ENCODE data around the gene ARID1B. TPM values are rescaled to one million over a fixed set of nuclear protein-coding genes. Genes with fewer than 3 reads are reported as not detected.

ARID1B gene
- polyA plus RNA-seq, 1 donor from 2014 or later, result 21.9 TPM

GRCh38 chr6:156909212-156910010 is 132.2 kb downstream of the ARID1B start:
- no peaks in the 10 kb centered on the region for H3K9me3 Mint-ChIP-seq

DNA sequence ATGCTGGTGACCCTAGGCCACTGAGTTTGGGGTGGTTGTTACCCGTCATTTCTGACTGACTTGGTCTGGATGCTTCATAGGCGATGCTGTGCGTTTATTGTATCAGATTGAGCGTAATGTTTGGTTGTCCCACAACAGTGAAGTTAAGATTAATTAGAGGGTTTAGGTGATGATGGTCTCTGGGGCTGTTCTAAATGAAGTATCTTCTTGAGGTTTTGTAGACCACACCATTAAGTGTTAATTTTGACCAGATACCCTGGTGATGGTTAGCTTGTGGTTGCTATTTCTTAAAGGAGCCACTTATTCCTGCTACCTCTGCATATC is 132.8 kb downstream of the ARID1B start:
- Mint-ChIP-seq H3K27ac (peak overlapping the region; percentile 34 to 59 (median 57)), H3K4me3 (peak overlapping the region in 1 of 4 donors; percentile 4), H3K36me3 (peaks cover 13% of the 10 kb centered on the region), H3K4me1 (peaks cover 33 to 61% (median 51%) of the 10 kb centered on the region in 3 donors), H3K27me3 (no peaks in the 10 kb centered on the region), H3K9me3 (no peaks in the 10 kb centered on the region)

More at GRCh38 chr6:156909212-156910010, 132.2 kb downstream of the ARID1B start:
- no peaks in the 10 kb centered on the region for H3K27me3 Mint-ChIP-seq
- no peak overlapping the region for H3K4me3 Mint-ChIP-seq
- peaks cover 32 to 55% (median 48%) of the 10 kb centered on the region in 3 donors for H3K4me1 Mint-ChIP-seq
- H3K27ac Mint-ChIP-seq, result peak overlapping the region in 1 of 3 donors; percentile 34
- peaks cover 12% of the 10 kb centered on the region for H3K36me3 Mint-ChIP-seq

DNA sequence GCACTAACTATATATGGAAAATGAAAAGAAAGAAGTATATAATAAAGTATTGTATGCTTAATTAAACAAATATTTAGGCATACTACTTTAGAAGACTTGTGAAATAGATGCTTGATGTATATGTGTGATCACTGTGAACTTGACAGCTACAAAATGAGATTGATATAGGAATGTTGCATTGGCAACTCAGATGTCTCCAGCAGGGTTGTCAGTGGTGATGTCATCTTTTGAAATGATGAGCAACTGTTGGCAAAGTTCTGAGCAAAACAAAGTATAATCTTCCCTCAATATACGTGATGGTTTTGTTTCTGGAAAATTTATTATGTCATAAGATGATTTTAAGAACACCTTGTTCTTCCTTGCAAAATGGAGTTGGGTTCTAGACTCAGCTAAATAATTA is 133.8 kb downstream of the ARID1B start:
- H3K36me3 Mint-ChIP-seq, result peaks cover 11% of the 10 kb centered on the region
- no peak overlapping the region for H3K4me3 Mint-ChIP-seq
- no peaks in the 10 kb centered on the region for H3K9me3 Mint-ChIP-seq
- no peaks in the 10 kb centered on the region for H3K27me3 Mint-ChIP-seq
- H3K4me1 Mint-ChIP-seq, result peaks cover 32 to 58% (median 50%) of the 10 kb centered on the region in 3 donors
- H3K27ac Mint-ChIP-seq, result no peak overlapping the region

- Mint-ChIP-seq H3K4me1 (peaks cover 38 to 63% (median 55%) of the 10 kb centered on the region in 3 donors), H3K9me3 (no peaks in the 10 kb centered on the region), H3K36me3 (peaks cover 12% of the 10 kb centered on the region), H3K4me3 (peak overlapping the region in 1 of 4 donors; percentile 56), H3K27me3 (no peaks in the 10 kb centered on the region), H3K27ac (peak overlapping the region in 1 of 3 donors; percentile 59)
Measured at GRCh38 chr6:156911581-156911980, 134.4 kb downstream of the ARID1B start.

DNA sequence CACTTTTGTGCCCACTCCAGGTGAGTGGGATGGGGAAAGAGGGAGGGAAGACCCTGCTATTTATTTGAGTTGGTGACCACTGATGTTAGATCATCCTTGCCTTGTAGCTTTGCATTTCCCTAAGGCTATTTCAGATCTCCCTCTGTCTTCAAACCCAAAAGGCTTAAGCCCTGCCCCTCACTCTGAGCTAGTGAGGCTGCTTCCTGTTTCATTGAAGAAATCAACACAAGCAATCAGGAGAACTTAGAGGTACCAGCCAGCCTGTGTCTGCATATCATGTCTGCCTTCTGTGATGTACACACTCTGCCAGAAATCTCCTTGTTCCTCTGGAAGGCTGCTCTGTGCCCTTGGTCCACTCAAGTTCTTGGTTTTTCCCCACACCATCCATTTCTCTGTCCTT is 135.3 kb downstream of the ARID1B start:
- H3K27ac Mint-ChIP-seq, result peak overlapping the region; percentile 24 to 80 (median 74)
- no peaks in the 10 kb centered on the region for H3K27me3 Mint-ChIP-seq
- H3K4me3 Mint-ChIP-seq, result peak overlapping the region in 2 of 4 donors; percentile 9 to 76
- H3K9me3 Mint-ChIP-seq, result no peaks in the 10 kb centered on the region
- H3K4me1 Mint-ChIP-seq, result peaks cover 42 to 63% (median 56%) of the 10 kb centered on the region in 3 donors
- peaks cover 10% of the 10 kb centered on the region for H3K36me3 Mint-ChIP-seq

GRCh38 chr6:156914181-156914580 is 137.0 kb downstream of the ARID1B start:
- Mint-ChIP-seq H3K4me1 (peaks cover 47 to 64% (median 61%) of the 10 kb centered on the region in 3 donors), H3K9me3 (no peaks in the 10 kb centered on the region), H3K27ac (peak overlapping the region; percentile 1 to 5 (median 3)), H3K36me3 (peaks cover 7% of the 10 kb centered on the region), H3K4me3 (peak overlapping the region in 1 of 4 donors; percentile 60), H3K27me3 (no peaks in the 10 kb centered on the region)

DNA sequence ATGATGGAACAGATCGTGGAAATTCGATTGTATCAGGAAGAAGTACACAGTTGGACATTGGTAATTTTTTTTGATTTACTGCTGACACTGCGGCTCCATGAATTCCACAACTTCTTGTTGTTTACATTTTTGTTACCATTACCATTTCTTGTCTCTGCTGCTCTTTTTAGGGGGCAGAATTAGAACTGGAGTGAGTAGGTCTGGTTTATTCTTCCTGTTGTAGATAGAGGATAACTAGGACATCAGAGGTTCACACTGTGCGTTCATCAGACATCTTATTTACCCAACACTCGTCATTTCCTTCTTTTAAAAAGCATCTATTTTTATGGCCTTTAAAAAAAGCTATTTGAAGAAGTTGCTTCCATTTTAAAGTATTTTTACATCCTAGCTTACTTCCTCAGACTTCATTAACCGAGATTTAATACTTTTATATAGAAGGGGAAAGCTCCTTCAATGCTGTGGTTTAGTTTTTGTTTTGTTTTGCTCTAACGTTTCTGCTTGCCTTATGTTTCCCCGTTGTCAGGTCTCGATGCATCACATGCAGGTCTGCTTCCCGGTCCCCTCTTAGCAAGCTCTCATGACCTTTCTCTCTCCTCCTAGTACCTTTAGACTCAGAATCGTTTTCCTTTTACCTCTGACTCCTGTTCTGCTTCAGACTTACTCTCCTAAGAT is 139.1 kb downstream of the ARID1B start:
- Mint-ChIP-seq H3K36me3 (peaks cover 7% of the 10 kb centered on the region), H3K4me3 (peak overlapping the region; percentile 57 to 94 (median 76)), H3K9me3 (no peaks in the 10 kb centered on the region), H3K4me1 (peaks cover 48 to 62% (median 57%) of the 10 kb centered on the region in 3 donors), H3K27ac (peak overlapping the region; percentile 89 to 91 (median 90)), H3K27me3 (no peaks in the 10 kb centered on the region)

DNA sequence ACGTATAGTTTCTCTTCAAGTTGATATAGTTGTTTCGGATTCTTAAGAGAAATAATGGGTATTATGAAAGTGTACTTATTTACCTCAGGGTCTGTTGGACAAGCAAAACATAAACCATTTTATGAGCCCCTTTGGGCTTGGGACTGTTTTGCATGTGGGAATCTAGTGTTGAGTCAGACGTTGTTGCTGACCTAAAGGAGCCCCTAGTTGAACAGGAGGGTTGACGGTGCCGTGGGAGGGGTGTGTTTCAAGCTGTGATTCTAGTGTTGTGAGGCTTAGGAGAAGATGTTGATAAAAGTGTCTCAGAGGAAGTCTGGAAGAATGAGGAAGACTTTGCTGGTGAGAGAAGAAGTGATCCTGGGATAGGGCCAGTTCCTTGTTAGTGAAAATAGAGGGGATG is 140.0 kb downstream of the ARID1B start:
- peak overlapping the region; percentile 4 to 94 (median 13) for H3K4me3 Mint-ChIP-seq
- no peaks in the 10 kb centered on the region for H3K27me3 Mint-ChIP-seq
- H3K9me3 Mint-ChIP-seq, result no peaks in the 10 kb centered on the region
- peaks cover 7% of the 10 kb centered on the region for H3K36me3 Mint-ChIP-seq
- peaks cover 45 to 58% (median 49%) of the 10 kb centered on the region in 3 donors for H3K4me1 Mint-ChIP-seq
- H3K27ac Mint-ChIP-seq, result peak overlapping the region; percentile 60 to 90 (median 89)

DNA sequence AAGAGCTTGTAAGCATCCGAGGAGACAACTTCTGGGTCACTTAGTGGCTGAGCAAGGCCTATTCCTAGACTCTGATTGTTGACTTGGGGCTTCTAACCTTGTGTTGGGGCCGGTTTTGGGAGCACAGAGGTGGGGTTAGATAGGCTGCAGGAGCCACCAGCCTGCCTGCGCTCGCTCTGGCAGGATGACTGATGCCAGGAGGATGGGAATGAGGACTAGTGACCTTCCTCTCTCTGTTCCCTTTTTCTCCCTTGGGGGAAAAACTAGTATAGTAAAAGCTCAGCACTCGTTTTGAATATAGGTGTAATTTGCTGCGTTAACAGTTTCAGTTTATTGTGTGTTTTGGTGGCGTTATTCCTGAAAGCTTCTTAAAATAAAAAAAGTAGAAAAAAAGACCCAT is 141.5 kb downstream of the ARID1B start:
- Mint-ChIP-seq H3K4me3 (peak overlapping the region in 1 of 4 donors; percentile 13), H3K4me1 (peaks cover 41 to 57% (median 47%) of the 10 kb centered on the region in 3 donors), H3K27ac (peak overlapping the region in 2 of 3 donors; percentile 16 to 72), H3K36me3 (peaks cover 7% of the 10 kb centered on the region), H3K9me3 (no peaks in the 10 kb centered on the region), H3K27me3 (no peaks in the 10 kb centered on the region)

GRCh38 chr6:156919370-156919769 is 142.2 kb downstream of the ARID1B start:
- peaks cover 5% of the 10 kb centered on the region for H3K36me3 Mint-ChIP-seq
- peaks cover 43 to 53% (median 45%) of the 10 kb centered on the region in 3 donors for H3K4me1 Mint-ChIP-seq
- no peaks in the 10 kb centered on the region for H3K9me3 Mint-ChIP-seq
- peak overlapping the region in 1 of 3 donors; percentile 72 for H3K27ac Mint-ChIP-seq
- H3K27me3 Mint-ChIP-seq, result no peaks in the 10 kb centered on the region
- H3K4me3 Mint-ChIP-seq, result no peak overlapping the region

- H3K4me1 Mint-ChIP-seq, result peaks cover 38 to 51% (median 43%) of the 10 kb centered on the region in 3 donors
- H3K4me3 Mint-ChIP-seq, result no peak overlapping the region
- no peaks in the 10 kb centered on the region for H3K27me3 Mint-ChIP-seq
- H3K9me3 Mint-ChIP-seq, result no peaks in the 10 kb centered on the region
- H3K27ac Mint-ChIP-seq, result no peak overlapping the region
- peaks cover 3% of the 10 kb centered on the region for H3K36me3 Mint-ChIP-seq
Measured at GRCh38 chr6:156919814-156920369, 142.7 kb downstream of the ARID1B start.

DNA sequence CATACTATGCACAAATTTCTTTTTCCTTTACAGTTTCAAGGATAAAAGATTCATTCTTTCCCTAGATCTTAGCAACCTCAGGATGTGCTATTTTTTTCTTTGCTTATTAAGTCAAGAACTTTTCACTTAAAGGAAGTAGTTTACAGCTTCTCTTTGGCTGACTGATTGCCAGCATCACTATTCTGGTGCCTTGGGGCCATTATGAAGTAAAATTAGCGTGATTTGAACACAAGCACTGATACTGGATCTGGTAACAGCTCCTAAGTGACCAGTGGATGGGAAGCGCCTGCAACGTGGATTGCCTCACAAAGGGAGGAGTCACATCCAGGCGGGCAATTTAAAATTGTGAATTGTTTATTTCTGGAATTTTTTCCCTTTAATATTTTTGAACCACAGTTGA is 147.1 kb downstream of the ARID1B start:
- Mint-ChIP-seq H3K27me3 (no peaks in the 10 kb centered on the region), H3K27ac (peak overlapping the region in 1 of 3 donors; percentile 7), H3K36me3 (peaks cover 6% of the 10 kb centered on the region), H3K9me3 (no peaks in the 10 kb centered on the region), H3K4me1 (peaks cover 38 to 42% (median 41%) of the 10 kb centered on the region in 3 donors), H3K4me3 (peak overlapping the region in 1 of 4 donors; percentile 58)

DNA sequence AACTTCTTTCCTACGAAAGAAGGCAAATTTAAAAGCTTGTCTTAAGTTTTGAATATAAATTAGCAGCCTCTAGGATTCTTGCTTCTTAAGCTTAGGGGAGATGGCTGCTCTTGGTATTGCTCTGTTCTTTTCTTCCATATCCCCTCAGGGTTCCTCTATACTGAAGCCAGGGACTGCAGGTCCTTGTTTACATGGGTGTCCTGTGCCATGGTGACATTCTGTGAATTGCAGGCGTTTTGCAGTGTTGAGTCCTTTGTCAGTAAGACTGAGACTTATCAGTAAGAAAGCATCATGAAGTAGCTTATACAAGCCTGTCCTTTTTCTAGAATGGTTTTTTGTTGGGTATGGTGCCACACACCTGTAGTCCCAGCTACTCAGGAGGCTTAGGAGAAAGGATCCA is 147.8 kb downstream of the ARID1B start:
- Mint-ChIP-seq H3K27me3 (no peaks in the 10 kb centered on the region), H3K4me3 (peak overlapping the region in 2 of 4 donors; percentile 27 to 49), H3K9me3 (no peaks in the 10 kb centered on the region), H3K36me3 (peaks cover 6% of the 10 kb centered on the region), H3K27ac (peak overlapping the region in 1 of 3 donors; percentile 10), H3K4me1 (peaks cover 37 to 40% (median 38%) of the 10 kb centered on the region in 3 donors)

DNA sequence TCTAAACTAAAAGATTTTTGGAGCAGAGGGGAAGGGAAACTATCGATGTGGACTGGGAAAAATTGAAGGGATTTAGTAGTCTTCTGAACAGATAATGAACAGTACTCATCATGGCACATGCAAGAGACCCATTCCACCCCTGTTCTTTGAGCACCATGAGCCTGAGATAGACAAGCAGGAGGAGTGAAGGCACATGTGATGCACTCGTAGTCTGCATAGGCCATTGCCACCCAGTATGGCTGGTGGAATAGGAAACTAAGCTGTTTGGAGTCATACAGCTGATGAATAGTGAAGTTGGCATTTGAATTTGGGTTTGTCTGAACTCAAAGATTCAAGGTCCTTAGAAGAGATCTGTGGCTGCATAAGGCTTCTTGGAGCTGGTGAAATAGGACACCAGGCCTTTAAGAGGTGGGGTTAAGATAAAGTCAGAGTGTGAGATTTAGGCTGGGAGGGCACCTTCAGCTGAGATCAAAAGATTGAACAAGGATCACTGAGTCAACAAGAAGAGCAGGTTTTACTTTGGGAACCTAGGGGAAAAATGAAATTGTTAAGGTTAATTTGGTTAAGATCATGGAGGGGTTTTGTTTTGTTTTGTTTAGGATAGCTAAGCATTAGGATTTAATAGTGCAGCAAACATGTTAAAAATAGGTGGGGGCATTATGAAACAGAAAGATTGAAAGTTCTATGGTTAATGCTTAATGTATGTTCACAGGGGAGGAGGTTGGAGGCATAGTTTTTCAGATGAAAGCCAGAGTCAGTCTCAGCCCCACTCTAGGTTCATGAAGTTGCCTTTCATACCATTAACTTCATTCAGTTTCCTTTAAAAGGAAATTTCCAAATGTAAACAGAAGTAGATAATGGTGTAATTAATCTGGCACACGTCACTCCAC is 148.8 kb downstream of the ARID1B start:
- Mint-ChIP-seq H3K4me3 (no peak overlapping the region), H3K4me1 (peaks cover 32 to 42% (median 40%) of the 10 kb centered on the region in 3 donors), H3K27ac (peak overlapping the region in 2 of 3 donors; percentile 2 to 60), H3K9me3 (no peaks in the 10 kb centered on the region), H3K36me3 (peaks cover 12% of the 10 kb centered on the region), H3K27me3 (no peaks in the 10 kb centered on the region)

All from IgD-negative memory B cell (primary cell).